HEK293 (cell line): ENCODE data around the gene CMIP.

Experiments used
- CTCF ChIA-PET: fragments of 350-600 bp; formaldehyde crosslinking; extraction: SDS; loops from one replicate; lab custom pipeline; 2021; ENCODE audit warnings: antibody characterized with exemption; lab: Yijun Ruan, JAX
- POLR2A ChIA-PET: fragments of 300-600 bp; formaldehyde crosslinking; extraction: SDS; loops from one replicate; lab custom pipeline; 2020; ENCODE audit warnings: antibody characterized with exemption, inconsistent platforms; lab: Yijun Ruan, JAX
- H3K27ac ChIP-seq: fragments of 200-500 bp; sonication (Bioruptor generic); 2 replicates; pipeline ENCODE4 v1.5.1; 2014; ENCODE audit warnings: low read depth, low read length, control low read depth, inconsistent platforms; ENCODE audit errors: extremely low read depth
- H3K36me3 ChIP-seq, 2 experiments: fragments of 200-500 bp in 1 of 2; sonication (Bioruptor generic) in 1 of 2; 1 replicate in 1 of 2; 2 replicates in 1 of 2; pipeline ENCODE4 v1.5.1; 2014 to 2017; ENCODE audit warnings: inconsistent platforms in 2 of 2, low read length in 2 of 2; ENCODE audit not compliant: control insufficient read depth in 2 of 2, insufficient read depth in 1 of 2
- H3K4me1 ChIP-seq: fragments of 200-500 bp; sonication (Bioruptor generic); 2 replicates; pipeline ENCODE4 v1.5.1; 2014; ENCODE audit warnings: mild to moderate bottlenecking, low read length, inconsistent platforms; ENCODE audit not compliant: control insufficient read depth, insufficient read depth
- H3K4me3 ChIP-seq: 2 replicates; pipeline ENCODE4 v1.5.1; 2011; ENCODE audit warnings: low read depth, mild to moderate bottlenecking, control low read depth, low read length, moderate library complexity
- H3K9me3 ChIP-seq: fragments of 200-500 bp; sonication (Bioruptor generic); 2 replicates; pipeline ENCODE4 v1.5.1; 2014; ENCODE audit warnings: low read depth, low read length, inconsistent platforms; ENCODE audit not compliant: control insufficient read depth, insufficient read depth
- FEZF1 ChIP-seq: fragments of 450-650 bp; formaldehyde crosslinking; IDR thresholded peaks from 2 replicates; pipeline ENCODE4 v1.5.1; 2016; ENCODE audit warnings: missing biosample characterization, missing genetic modification characterization
- KLF7 ChIP-seq: fragments of 450-650 bp; formaldehyde crosslinking; IDR thresholded peaks from 2 replicates; pipeline ENCODE4 v1.5.1; 2016; ENCODE audit warnings: missing biosample characterization, missing genetic modification characterization, borderline replicate concordance
- ZNF146 ChIP-seq: fragments of 450-650 bp; formaldehyde crosslinking; IDR thresholded peaks from 2 replicates; pipeline ENCODE4 v1.5.1; 2016; ENCODE audit warnings: missing biosample characterization, missing genetic modification characterization
- ZNF223 ChIP-seq: fragments of 450-650 bp; formaldehyde crosslinking; IDR thresholded peaks from 2 replicates; pipeline ENCODE4 v1.5.1; 2016; ENCODE audit warnings: missing biosample characterization, missing genetic modification characterization
- ZNF311 ChIP-seq: fragments of 450-650 bp; formaldehyde crosslinking; IDR thresholded peaks from 2 replicates; pipeline ENCODE4 v1.5.1; 2017; ENCODE audit warnings: missing biosample characterization, missing genetic modification characterization, borderline replicate concordance
- ZNF433 ChIP-seq: fragments of 450-650 bp; formaldehyde crosslinking; IDR thresholded peaks from 2 replicates; pipeline ENCODE4 v1.5.1; 2016; ENCODE audit warnings: missing biosample characterization, missing genetic modification characterization, low read depth
- ZNF530 ChIP-seq: fragments of 450-650 bp; formaldehyde crosslinking; IDR thresholded peaks from 2 replicates; pipeline ENCODE4 v1.5.1; 2016; ENCODE audit warnings: low read depth, missing biosample characterization, missing genetic modification characterization
- ZNF623 ChIP-seq: fragments of 450-650 bp; formaldehyde crosslinking; IDR thresholded peaks from 2 replicates; pipeline ENCODE4 v1.5.1; 2016; ENCODE audit warnings: missing biosample characterization, missing genetic modification characterization
- ZNF624 ChIP-seq: fragments of 450-650 bp; formaldehyde crosslinking; IDR thresholded peaks from 2 replicates; pipeline ENCODE4 v1.5.1; 2017; ENCODE audit warnings: missing biosample characterization, missing genetic modification characterization
- ZNF626 ChIP-seq: fragments of 450-650 bp; sonication (Bioruptor Pico); formaldehyde crosslinking; IDR thresholded peaks from 2 replicates; pipeline ENCODE4 v1.5.1; 2018; ENCODE audit warnings: missing biosample characterization, missing genetic modification characterization, inconsistent platforms
- ZNF658 ChIP-seq: fragments of 450-650 bp; formaldehyde crosslinking; IDR thresholded peaks from 2 replicates; pipeline ENCODE4; 2016; ENCODE audit warnings: missing biosample characterization, missing genetic modification characterization
- TF ChIP-seq, protein P1 (sequence below): fragments of 450-650 bp; formaldehyde crosslinking; IDR thresholded peaks from 2 replicates; pipeline ENCODE4 v1.5.1; 2016; ENCODE audit warnings: missing biosample characterization, missing genetic modification characterization
- TF ChIP-seq, protein P2 (sequence below): fragments of 450-650 bp; formaldehyde crosslinking; conservative IDR thresholded peaks from 2 replicates; pipeline ENCODE4 v1.5.1; 2016; ENCODE audit warnings: low read depth, missing biosample characterization, missing genetic modification characterization
- TF ChIP-seq, protein P3 (sequence below): fragments of 450-650 bp; formaldehyde crosslinking; IDR thresholded peaks from 2 replicates; pipeline ENCODE4 v1.5.1; 2017; ENCODE audit warnings: missing biosample characterization, missing genetic modification characterization
- TF ChIP-seq, protein P4 (sequence below): fragments of 450-650 bp; formaldehyde crosslinking; IDR thresholded peaks from 2 replicates; pipeline ENCODE4 v1.5.1; 2016; ENCODE audit warnings: missing biosample characterization, missing genetic modification characterization

Gene CMIP

DNA sequence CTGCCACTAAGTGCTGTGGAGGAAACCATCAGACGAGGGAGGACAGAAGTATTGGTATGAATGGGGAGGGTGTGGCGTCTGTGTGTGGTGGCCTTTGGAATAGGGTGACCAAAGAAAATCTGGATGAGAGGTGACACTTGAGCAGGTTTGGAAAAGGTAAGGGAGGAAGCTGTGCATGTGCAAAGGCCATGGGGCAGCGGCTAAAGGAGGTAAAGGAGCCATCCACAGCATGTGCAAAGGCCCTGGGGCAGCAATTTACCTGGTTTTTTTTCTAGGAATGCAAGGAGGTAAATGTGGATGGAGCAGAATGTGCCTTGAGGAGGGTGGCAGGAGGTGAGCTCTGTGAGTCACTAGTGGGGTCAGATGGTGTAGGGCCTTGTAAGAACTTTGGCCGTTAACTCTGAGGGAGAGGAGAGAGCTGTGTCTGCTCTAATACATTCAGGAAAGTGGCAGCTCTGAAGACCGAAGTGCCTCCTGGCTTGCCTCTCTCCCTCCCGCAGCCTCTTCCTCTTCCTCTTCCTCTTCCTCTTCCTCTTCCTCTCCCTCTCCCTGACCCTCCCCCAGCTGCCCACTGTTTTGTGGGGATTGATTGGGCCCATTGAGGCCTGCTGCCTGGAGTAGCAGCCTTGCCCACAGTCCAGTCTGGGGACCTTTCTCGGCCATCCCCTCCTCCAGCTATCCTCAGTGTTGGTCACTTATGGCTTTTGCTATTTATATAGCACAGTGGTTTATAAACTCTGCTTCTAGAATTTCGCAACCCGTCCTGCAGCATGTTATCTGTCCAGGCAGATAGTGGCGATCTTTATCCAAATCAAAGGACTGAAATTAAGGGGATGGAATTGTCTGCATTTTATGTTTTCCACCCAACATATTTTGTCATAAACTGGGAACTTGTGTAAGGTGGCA is 38.7 kb downstream of the CMIP start (continued):
- TF ChIP-seq, protein P1, sequence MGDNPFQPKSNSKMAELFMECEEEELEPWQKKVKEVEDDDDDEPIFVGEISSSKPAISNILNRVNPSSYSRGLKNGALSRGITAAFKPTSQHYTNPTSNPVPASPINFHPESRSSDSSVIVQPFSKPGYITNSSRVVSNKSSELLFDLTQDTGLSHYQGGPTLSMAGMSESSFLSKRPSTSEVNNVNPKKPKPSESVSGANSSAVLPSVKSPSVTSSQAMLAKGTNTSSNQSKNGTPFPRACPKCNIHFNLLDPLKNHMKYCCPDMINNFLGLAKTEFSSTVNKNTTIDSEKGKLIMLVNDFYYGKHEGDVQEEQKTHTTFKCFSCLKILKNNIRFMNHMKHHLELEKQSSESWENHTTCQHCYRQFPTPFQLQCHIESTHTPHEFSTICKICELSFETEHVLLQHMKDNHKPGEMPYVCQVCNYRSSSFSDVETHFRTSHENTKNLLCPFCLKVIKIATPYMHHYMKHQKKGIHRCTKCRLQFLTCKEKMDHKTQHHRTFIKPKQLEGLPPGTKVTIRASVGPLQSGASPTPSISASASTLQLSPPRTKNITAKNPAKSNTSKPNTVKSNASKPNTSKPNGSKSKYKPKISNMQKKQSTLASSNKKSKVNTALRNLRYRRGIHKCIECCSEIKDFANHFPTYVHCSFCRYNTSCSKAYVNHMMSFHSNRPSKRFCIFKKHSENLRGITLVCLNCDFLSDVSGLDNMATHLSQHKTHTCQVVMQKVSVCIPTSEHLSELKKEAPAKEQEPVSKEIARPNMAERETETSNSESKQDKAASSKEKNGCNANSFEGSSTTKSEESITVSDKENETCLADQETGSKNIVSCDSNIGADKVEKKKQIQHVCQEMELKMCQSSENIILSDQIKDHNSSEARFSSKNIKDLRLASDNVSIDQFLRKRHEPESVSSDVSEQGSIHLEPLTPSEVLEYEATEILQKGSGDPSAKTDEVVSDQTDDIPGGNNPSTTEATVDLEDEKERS (tag by site-specific recombination) = 0 out of 2 replicates have a peak, but pooled peaks have one; percentile 36
- TF ChIP-seq, protein P2, sequence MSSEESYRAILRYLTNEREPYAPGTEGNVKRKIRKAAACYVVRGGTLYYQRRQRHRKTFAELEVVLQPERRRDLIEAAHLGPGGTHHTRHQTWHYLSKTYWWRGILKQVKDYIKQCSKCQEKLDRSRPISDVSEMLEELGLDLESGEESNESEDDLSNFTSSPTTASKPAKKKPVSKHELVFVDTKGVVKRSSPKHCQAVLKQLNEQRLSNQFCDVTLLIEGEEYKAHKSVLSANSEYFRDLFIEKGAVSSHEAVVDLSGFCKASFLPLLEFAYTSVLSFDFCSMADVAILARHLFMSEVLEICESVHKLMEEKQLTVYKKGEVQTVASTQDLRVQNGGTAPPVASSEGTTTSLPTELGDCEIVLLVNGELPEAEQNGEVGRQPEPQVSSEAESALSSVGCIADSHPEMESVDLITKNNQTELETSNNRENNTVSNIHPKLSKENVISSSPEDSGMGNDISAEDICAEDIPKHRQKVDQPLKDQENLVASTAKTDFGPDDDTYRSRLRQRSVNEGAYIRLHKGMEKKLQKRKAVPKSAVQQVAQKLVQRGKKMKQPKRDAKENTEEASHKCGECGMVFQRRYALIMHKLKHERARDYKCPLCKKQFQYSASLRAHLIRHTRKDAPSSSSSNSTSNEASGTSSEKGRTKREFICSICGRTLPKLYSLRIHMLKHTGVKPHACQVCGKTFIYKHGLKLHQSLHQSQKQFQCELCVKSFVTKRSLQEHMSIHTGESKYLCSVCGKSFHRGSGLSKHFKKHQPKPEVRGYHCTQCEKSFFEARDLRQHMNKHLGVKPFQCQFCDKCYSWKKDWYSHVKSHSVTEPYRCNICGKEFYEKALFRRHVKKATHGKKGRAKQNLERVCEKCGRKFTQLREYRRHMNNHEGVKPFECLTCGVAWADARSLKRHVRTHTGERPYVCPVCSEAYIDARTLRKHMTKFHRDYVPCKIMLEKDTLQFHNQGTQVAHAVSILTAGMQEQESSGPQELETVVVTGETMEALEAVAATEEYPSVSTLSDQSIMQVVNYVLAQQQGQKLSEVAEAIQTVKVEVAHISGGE (tag by site-specific recombination) = no peak
- TF ChIP-seq ZNF146 (tag by site-specific recombination) (no peak), ZNF658 (tag by site-specific recombination) (no peak), ZNF623 (peak; percentile 99), ZNF223 (tag by site-specific recombination) (no peak)
- TF ChIP-seq, protein P3, sequence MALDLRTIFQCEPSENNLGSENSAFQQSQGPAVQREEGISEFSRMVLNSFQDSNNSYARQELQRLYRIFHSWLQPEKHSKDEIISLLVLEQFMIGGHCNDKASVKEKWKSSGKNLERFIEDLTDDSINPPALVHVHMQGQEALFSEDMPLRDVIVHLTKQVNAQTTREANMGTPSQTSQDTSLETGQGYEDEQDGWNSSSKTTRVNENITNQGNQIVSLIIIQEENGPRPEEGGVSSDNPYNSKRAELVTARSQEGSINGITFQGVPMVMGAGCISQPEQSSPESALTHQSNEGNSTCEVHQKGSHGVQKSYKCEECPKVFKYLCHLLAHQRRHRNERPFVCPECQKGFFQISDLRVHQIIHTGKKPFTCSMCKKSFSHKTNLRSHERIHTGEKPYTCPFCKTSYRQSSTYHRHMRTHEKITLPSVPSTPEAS (tag by site-specific recombination) = no peak
- TF ChIP-seq, protein P4, sequence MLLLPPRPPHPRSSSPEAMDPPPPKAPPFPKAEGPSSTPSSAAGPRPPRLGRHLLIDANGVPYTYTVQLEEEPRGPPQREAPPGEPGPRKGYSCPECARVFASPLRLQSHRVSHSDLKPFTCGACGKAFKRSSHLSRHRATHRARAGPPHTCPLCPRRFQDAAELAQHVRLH = 0 out of 2 replicates have a peak, but pooled peaks have one; percentile 41

DNA sequence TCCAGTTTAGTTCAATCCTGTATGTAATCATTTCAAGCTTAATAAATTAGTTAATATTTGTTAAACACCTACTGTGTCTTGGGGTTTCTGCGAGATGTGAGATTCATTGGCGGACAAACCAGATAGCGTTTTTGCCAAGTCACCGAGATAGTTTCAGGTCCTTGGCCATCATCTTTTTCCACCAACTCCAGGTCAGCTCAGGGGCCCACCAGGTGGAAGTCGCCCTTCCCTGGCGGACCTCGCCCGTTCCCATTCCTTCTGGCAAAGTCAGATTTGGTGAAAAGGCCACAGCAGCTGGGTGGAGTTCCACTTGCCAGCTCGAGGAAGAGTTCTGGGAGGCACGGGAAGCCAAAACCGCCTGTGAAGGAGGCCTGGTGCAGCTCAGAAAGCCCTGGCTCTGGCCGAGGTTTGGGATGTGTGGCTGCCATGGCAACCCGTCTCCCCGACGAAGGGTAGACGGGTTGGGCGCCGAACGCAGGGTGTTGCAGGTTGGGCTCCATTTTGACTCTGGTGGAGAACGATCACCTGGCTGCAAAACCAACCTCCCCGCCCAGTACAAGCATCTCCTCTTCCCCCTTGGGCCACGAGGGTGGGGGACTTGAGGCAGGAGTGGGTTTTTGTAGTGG is 39.5 kb downstream of the CMIP start:
- Histone ChIP-seq H3K4me3 (no peak overlapping the region), H3K36me3 (no peaks in the 10 kb centered on the region), H3K9me3 (no peaks in the 10 kb centered on the region), H3K4me1 (peaks cover 3% of the 10 kb centered on the region; the same call in 1 of the 2 replicates), H3K27ac (no peak overlapping the region)
- POLR2A ChIA-PET = no interaction called here
- no peak for TF ChIP-seq ZNF433 (tag by site-specific recombination)
- TF ChIP-seq FEZF1 = no peak
- TF ChIP-seq ZNF624 (tag by site-specific recombination) = no peak
- no peak for TF ChIP-seq ZNF530 (tag by site-specific recombination)
- TF ChIP-seq ZNF658 (tag by site-specific recombination) = no peak
- TF ChIP-seq, protein P4 = no peak
- no peak for TF ChIP-seq KLF7 (tag by site-specific recombination)
- no peak for TF ChIP-seq ZNF311
- no peak for TF ChIP-seq ZNF626 (tag by site-specific recombination)
- CTCF ChIA-PET = interaction anchor here (0.7 kb wide), 1 partner anchor 80 kb away, joined by 3 read pairs; no protein-coding TSS in a partner anchor
